Smooth muscle cell (in vitro differentiated cells): ENCODE results near the gene SHBG. TPM values are rescaled to one million over a fixed set of nuclear protein-coding genes. Genes with fewer than 3 reads are reported as not detected.

Source experiments
- DNase-seq: peaks from one replicate; lab custom pipeline; 2025; ENCODE audit not compliant: unreplicated experiment; lab: John Stamatoyannopoulos, UW
- H2AFZ ChIP-seq: fragments of 200-600 bp; sonication (generic); 2 replicates; pipeline ENCODE4 v1.6.0; 2016; ENCODE audit warnings: antibody characterized with exemption, low read depth, mild to moderate bottlenecking
- H3F3A ChIP-seq: fragments of 200-600 bp; sonication (generic); 2 replicates; pipeline ENCODE4 v1.6.0; 2017; ENCODE audit warnings: antibody characterized with exemption, low read depth
- H3K27ac ChIP-seq: fragments of 200-600 bp; sonication (generic); 2 replicates; pipeline ENCODE4 v1.5.1; 2016; ENCODE audit warnings: low read depth, mild to moderate bottlenecking
- H3K27me3 ChIP-seq: fragments of 200-600 bp; sonication (generic); 2 replicates; pipeline ENCODE4 v1.6.1; 2016; ENCODE audit warnings: low read depth, mild to moderate bottlenecking
- H3K36me3 ChIP-seq: fragments of 200-600 bp; sonication (generic); 2 replicates; pipeline ENCODE4 v1.5.1; 2016; ENCODE audit warnings: low read depth
- H3K4me1 ChIP-seq: fragments of 200-600 bp; sonication (generic); 2 replicates; pipeline ENCODE4 v1.5.1; 2016; ENCODE audit warnings: low read depth
- H3K4me2 ChIP-seq: fragments of 200-600 bp; sonication (generic); 2 replicates; pipeline ENCODE4 v1.6.0; 2016; ENCODE audit warnings: mild to moderate bottlenecking
- H3K4me3 ChIP-seq: fragments of 200-600 bp; sonication (generic); 2 replicates; pipeline ENCODE4 v1.5.1; 2016; ENCODE audit warnings: mild to moderate bottlenecking
- H3K79me2 ChIP-seq: fragments of 200-600 bp; sonication (generic); 2 replicates; pipeline ENCODE4 v1.6.0; 2016; ENCODE audit warnings: low read depth, mild to moderate bottlenecking
- H3K9ac ChIP-seq: fragments of 200-600 bp; sonication (generic); 2 replicates; pipeline ENCODE4 v1.6.0; 2016; ENCODE audit warnings: low read depth
- H3K9me3 ChIP-seq: fragments of 200-600 bp; sonication (generic); replicated peaks from 2 replicates; pipeline ENCODE4 v1.5.1; 2016; ENCODE audit warnings: low read depth
- H4K20me1 ChIP-seq: fragments of 200-600 bp; sonication (generic); 2 replicates; pipeline ENCODE4 v1.6.0; 2016; ENCODE audit warnings: low read depth
- WGBS: methylation state at CpG from one replicate; pipeline ENCODE4 v1.1.7; 2016; ENCODE audit warnings: low lambda C conversion rate; 5-methylcytosine and 5-hydroxymethylcytosine counted together
- polyA plus RNA-seq: library from polyadenylated mRNA; unstranded; fragments of >200 nt; fragmentation: Nextera tagmentation; extraction: Ambion mirVana; gene quantifications from 2 replicates; pipeline ENCODE4 v1.2.1, GENCODE V29; 2016
- total RNA-seq: library from RNA; depleted of rRNA; stranded (reverse); fragments of >200 nt; gene quantifications from 2 replicates; pipeline ENCODE4 v1.2.3, GENCODE V29; 2014
- TF ChIP-seq, protein P1 (sequence below): fragments of 200-600 bp; sonication (generic); IDR thresholded peaks from 2 replicates; pipeline ENCODE4 v1.5.1; 2017; ENCODE audit warnings: borderline replicate concordance, mild to moderate bottlenecking, antibody characterized with exemption; ENCODE audit not compliant: insufficient read depth, poor library complexity, severe bottlenecking

SHBG gene
- total and polyA plus RNA-seq, 2 experiments from 2014 or later = 0.88 TPM; not detected in 1

DNA sequence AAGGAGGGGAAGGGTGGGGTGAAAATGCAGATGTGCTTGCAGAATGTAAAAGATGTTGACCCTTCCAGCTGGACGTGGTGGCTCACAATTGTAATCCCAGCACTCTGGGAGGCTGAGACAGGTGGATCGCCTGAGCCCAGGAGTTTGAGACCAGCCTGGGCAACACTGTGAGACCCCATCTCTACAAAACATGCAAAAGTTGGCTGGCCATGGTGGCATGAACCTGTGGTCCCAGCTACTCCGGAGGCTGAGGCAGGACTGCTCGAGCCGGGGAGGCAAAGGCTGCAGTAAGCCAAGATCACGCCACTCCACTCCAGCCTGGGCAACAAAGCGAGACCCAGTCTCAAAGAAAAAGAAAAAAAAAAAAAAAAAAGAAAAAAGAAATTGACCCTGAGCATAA, 38.5 kb downstream of the SHBG start:
- H2AFZ ChIP-seq = no peak overlapping the region
- H3K36me3 ChIP-seq = peaks cover 5% of the 10 kb centered on the region
- WGBS = 96% methylated on average over 7 of the region's 7 CpGs
- no peaks in the 10 kb centered on the region for H3F3A ChIP-seq
- no peak overlapping the region for H3K4me3 ChIP-seq
- H3K27me3 ChIP-seq = no peaks in the 10 kb centered on the region
- H3K4me1 ChIP-seq = no peaks in the 10 kb centered on the region
- no peak overlapping the region for H3K9ac ChIP-seq
- no peak overlapping the region for H3K27ac ChIP-seq
- H3K9me3 ChIP-seq = no peaks in the 10 kb centered on the region
- no peak for DNase-seq
- no peaks in the 10 kb centered on the region for H4K20me1 ChIP-seq
- no peaks in the 10 kb centered on the region for H3K79me2 ChIP-seq
- TF ChIP-seq, protein P1, sequence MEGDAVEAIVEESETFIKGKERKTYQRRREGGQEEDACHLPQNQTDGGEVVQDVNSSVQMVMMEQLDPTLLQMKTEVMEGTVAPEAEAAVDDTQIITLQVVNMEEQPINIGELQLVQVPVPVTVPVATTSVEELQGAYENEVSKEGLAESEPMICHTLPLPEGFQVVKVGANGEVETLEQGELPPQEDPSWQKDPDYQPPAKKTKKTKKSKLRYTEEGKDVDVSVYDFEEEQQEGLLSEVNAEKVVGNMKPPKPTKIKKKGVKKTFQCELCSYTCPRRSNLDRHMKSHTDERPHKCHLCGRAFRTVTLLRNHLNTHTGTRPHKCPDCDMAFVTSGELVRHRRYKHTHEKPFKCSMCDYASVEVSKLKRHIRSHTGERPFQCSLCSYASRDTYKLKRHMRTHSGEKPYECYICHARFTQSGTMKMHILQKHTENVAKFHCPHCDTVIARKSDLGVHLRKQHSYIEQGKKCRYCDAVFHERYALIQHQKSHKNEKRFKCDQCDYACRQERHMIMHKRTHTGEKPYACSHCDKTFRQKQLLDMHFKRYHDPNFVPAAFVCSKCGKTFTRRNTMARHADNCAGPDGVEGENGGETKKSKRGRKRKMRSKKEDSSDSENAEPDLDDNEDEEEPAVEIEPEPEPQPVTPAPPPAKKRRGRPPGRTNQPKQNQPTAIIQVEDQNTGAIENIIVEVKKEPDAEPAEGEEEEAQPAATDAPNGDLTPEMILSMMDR = no peak
- no peak overlapping the region for H3K4me2 ChIP-seq

DNA sequence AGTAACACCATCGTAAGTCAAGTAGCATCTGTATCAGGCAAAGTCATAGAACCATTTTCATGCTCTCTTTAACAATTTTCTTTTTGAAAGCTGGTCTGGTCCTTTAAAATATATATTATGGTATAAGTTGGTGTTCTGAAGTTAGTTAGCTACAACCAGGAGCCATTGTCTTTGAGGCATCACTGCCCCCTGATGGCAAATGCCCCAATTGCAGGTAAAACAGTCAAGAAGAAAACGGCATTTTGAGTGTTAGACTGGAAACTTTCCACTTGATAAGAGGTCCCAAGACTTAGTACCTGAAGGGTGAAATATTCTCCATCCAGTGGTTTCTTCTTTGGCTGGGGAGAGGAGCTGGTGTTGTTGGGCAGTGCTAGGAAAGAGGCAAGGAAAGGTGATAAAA, 43.3 kb downstream of the SHBG start:
- no peak overlapping the region for H3K27ac ChIP-seq
- H3K27me3 ChIP-seq = no peaks in the 10 kb centered on the region
- H4K20me1 ChIP-seq = peaks cover 10% of the 10 kb centered on the region
- whole genome bisulfite sequencing = 93% methylated on average over 2 of the region's 2 CpGs
- no peak for DNase-seq
- H3K4me2 ChIP-seq = no peak overlapping the region
- H2AFZ ChIP-seq = no peak overlapping the region
- no peak overlapping the region for H3K4me3 ChIP-seq
- peaks cover 4% of the 10 kb centered on the region for H3K79me2 ChIP-seq
- no peaks in the 10 kb centered on the region for H3K4me1 ChIP-seq
- no peaks in the 10 kb centered on the region for H3K9me3 ChIP-seq
- H3K9ac ChIP-seq = no peak overlapping the region
- no peaks in the 10 kb centered on the region for H3F3A ChIP-seq
- TF ChIP-seq, protein P1 = peak; percentile 41
- H3K36me3 ChIP-seq = peaks cover 11% of the 10 kb centered on the region

DNA sequence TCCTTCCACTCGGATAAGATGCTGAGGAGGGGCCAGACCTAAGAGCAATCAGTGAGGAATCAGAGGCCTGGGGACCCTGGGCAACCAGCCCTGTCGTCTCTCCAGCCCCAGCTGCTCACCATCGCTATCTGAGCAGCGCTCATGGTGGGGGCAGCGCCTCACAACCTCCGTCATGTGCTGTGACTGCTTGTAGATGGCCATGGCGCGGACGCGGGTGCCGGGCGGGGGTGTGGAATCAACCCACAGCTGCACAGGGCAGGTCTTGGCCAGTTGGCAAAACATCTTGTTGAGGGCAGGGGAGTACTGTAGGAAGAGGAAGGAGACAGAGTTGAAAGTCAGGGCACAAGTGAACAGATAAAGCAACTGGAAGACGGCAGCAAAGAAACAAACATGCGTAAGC, 45.0 kb downstream of the SHBG start:
- TF ChIP-seq, protein P1 = no peak
- no peak for DNase-seq
- Histone ChIP-seq H2AFZ (no peak overlapping the region), H4K20me1 (peaks cover 17% of the 10 kb centered on the region), H3K27ac (no peak overlapping the region), H3F3A (no peaks in the 10 kb centered on the region), H3K9ac (no peak overlapping the region), H3K4me2 (no peak overlapping the region), H3K9me3 (no peaks in the 10 kb centered on the region), H3K36me3 (peaks cover 11% of the 10 kb centered on the region), H3K27me3 (no peaks in the 10 kb centered on the region), H3K79me2 (peaks cover 11% of the 10 kb centered on the region), H3K4me3 (no peak overlapping the region), H3K4me1 (no peaks in the 10 kb centered on the region)
- 91% methylated on average over 14 of the region's 14 CpGs for WGBS

DNA sequence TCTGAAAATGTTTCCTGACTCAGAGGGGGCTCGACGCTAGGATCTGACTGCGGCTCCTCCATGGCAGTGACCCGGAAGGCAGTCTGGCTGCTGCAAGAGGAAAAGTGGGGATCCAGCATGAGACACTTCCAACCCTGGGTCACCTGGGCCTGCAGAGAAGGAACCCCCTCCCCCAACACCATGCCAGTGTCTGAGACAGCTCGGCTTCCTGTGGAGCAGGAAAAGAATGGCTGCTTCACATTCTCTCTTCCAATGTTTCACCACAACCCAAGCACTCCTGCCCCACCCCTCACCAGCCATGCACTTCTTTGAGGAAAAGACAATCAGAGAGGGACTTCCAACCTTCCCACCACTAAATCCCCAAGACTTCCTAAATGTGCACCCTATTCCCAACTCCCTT, 46.6 kb downstream of the SHBG start:
- TF ChIP-seq, protein P1 = no peak
- H3K27ac ChIP-seq = no peak overlapping the region
- peaks cover 11% of the 10 kb centered on the region for H3K36me3 ChIP-seq
- no peaks in the 10 kb centered on the region for H3K27me3 ChIP-seq
- no peak overlapping the region for H3K9ac ChIP-seq
- H4K20me1 ChIP-seq = peaks cover 21% of the 10 kb centered on the region
- H3K9me3 ChIP-seq = no peaks in the 10 kb centered on the region
- 83% methylated on average over 5 of the region's 5 CpGs for WGBS
- H3K4me2 ChIP-seq = no peak overlapping the region
- DNase-seq = no peak
- no peak overlapping the region for H3K4me3 ChIP-seq
- H3F3A ChIP-seq = no peaks in the 10 kb centered on the region
- H3K79me2 ChIP-seq = peaks cover 24% of the 10 kb centered on the region
- no peaks in the 10 kb centered on the region for H3K4me1 ChIP-seq
- H2AFZ ChIP-seq = no peak overlapping the region
